Epithelial cell of esophagus (primary cell): Measurements from ENCODE around the gene FBXW2.

Experiments
- DNase-seq: peaks from one replicate; pipeline ENCODE4 v3.0.0; 2010; ENCODE audit warnings: low read depth
- H3K4me3 ChIP-seq: 2 replicates; pipeline ENCODE4 v1.5.1; 2011; ENCODE audit warnings: mild to moderate bottlenecking, low read length, control low read depth
- TF ChIP-seq, protein P1 (sequence below): IDR thresholded peaks from 2 replicates; pipeline ENCODE4 v1.5.1; 2011; ENCODE audit warnings: low read depth, mild to moderate bottlenecking, low read length, control low read depth, inconsistent platforms; ENCODE audit not compliant: insufficient read depth; ENCODE audit errors: missing control alignments

FBXW2 gene

DNA sequence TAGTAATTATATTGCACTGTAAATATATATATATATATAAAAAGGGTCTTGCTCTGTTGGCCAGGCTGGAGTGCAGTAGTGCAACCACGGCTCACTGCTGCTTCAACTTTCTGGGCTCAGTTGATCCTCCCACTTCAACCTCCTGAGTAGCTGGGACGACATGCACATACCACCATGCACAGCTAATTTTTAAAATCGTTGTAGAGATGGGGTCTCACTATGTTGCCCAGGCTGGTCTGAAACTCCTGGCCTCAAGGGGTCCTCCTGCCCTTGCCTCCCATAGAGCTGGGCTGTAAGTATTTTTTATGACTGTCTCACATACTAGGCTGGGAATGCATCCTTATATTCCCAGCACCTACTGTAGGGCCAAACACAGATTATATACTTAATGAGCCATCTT lies 37.6 kb upstream of the FBXW2 start:
- no peak overlapping the region for H3K4me3 ChIP-seq
- TF ChIP-seq, protein P1, sequence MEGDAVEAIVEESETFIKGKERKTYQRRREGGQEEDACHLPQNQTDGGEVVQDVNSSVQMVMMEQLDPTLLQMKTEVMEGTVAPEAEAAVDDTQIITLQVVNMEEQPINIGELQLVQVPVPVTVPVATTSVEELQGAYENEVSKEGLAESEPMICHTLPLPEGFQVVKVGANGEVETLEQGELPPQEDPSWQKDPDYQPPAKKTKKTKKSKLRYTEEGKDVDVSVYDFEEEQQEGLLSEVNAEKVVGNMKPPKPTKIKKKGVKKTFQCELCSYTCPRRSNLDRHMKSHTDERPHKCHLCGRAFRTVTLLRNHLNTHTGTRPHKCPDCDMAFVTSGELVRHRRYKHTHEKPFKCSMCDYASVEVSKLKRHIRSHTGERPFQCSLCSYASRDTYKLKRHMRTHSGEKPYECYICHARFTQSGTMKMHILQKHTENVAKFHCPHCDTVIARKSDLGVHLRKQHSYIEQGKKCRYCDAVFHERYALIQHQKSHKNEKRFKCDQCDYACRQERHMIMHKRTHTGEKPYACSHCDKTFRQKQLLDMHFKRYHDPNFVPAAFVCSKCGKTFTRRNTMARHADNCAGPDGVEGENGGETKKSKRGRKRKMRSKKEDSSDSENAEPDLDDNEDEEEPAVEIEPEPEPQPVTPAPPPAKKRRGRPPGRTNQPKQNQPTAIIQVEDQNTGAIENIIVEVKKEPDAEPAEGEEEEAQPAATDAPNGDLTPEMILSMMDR: no peak
- no peak for DNase-seq

DNA sequence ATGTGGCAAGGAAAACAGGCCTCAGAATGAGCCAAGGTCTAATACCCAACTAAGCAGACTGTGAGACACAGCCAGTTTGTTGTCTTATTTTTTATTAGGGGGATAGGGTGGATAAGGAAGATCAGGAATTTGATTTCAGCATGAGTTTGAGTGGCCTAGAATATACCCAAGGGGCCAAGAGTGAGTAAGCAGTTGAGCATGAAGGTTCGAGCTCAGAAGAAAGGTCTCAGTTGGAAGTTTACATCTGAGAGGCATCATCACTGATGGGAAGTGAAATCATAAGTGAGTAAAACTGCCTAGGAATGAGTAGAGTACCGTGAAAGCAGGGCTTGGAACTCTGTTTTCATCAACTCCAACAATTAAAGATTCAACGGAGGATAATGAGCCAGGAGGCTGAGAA lies 36.9 kb upstream of the FBXW2 start:
- H3K4me3 ChIP-seq: no peak overlapping the region
- DNase-seq: no peak
- TF ChIP-seq, protein P1: no peak

DNA sequence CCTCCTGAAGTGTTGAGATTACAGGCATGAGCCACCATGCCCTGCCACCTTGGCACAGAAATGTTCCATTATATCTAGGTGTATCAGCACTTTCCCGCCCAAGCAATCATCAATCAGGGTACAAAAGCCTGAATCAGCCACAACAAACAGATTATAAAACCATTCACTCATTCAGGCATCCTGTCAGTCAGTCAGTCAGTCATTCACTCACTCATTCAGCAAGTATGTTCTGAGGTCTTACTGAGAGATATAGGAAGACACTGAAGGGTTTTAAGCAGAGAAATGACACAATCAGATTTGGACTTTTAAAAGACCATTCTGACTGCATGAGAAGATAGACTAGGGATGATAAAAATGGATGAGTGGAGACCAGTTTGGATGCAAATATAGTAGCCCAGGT lies 36.4 kb upstream of the FBXW2 start:
- no peak overlapping the region for H3K4me3 ChIP-seq
- DNase-seq: no peak
- TF ChIP-seq, protein P1: no peak

DNA sequence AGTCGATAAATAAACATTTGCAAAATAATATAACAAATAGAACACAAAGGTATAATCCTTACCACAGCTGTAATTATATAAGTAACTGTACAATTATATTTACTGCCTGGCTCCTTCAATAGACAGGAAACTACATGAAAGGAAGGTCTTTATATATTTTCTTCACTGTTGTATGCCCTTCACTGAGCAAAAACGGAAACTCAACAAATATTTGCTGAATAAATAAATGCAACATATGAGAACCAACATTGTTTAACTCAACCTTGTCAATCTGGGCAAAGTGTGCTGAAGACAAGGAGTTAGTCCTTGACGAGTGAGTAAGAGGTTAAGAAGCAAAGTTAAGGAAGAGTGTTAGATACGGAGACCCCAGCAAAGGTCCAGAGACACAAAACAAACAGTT lies 26.9 kb upstream of the FBXW2 start:
- no peak for DNase-seq
- no peak overlapping the region for H3K4me3 ChIP-seq
- TF ChIP-seq, protein P1: no peak

DNA sequence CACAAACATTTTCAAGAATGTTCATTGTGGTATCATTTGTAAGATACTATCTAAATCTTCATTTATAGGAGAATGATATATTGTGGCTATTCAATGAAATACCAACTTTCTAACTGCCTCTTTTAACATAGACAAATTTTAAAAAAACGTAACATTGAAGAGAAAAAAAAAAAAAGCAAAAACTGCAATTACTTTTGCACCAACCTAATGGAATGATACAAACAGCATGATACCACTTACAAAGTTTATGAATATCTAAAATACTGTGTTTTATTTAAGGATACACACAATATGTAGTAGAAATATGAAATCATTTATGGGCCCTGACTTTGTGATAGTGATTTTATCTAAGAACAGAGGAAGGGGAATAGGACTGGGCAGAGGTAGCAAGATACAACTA lies 25.4 kb upstream of the FBXW2 start:
- no peak for DNase-seq
- TF ChIP-seq, protein P1: no peak
- no peak overlapping the region for H3K4me3 ChIP-seq

DNA sequence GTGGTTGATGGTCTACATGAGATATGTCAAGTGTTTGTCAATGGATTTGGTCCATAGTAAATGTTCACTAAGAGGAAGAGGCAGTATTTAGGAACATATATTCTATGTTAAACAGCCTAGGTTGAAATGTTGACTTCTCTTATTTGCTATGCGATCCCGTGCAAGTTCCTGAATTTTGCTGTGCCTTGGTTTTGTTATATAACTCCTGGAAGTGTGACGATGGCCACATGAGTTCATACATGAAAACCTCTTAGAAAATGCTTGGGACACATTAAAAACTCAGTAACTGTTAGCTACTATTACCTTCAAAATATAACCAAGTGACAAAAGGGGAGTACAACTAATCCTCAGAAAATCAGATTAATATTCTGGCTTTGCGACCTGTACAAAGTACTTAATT lies 21.9 kb upstream of the FBXW2 start:
- TF ChIP-seq, protein P1: no peak

DNA sequence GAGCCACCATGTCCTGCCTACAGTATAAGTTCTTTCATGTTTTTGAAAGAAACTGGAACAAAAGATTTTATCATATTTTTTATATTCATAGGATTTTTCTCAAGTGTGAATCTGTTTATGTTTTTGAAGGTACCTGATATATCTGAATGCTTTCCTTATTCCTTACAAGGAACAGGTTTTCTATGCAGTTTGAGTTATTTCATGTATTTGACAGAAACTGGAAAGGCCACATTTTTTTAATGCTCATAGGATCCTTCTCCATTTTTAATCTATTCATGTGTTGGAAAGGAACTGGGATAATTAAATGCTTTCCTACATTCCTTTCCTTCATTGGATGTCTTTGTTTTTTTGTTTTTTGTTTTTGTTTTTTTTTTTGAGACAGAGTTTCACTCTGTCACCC lies 15.7 kb upstream of the FBXW2 start:
- DNase-seq: no peak
- TF ChIP-seq, protein P1: no peak

More for the DNA sequence above, 21.9 kb upstream of the FBXW2 start:
- H3K4me3 ChIP-seq: no peak overlapping the region
- DNase-seq: no peak

More for the DNA sequence above, 15.7 kb upstream of the FBXW2 start:
- H3K4me3 ChIP-seq: no peak overlapping the region
